C4-2B (cell line): ENCODE measurements around the gene RBBP8NL.

Source experiments
- CTCF ChIP-seq: fragments of 450-650 bp; conservative IDR thresholded peaks from 2 replicates; pipeline ENCODE4 v1.5.1; 2017; ENCODE audit warnings: mild to moderate bottlenecking
- ZFX ChIP-seq: fragments of 450-650 bp; IDR thresholded peaks from 2 replicates; pipeline ENCODE4 v1.6.1; 2017

- TF ChIP-seq CTCF (no peak), ZFX (no peak)
Observed at GRCh38 chr20:62404761-62405107, 22.6 kb downstream of the RBBP8NL start.
